PC-3 (cell line): ENCODE results near the gene SPINDOC.

Experiments used
- EZH2 ChIP-seq: fragments of 300-600 bp; sonication (generic); IDR thresholded peaks from one replicate; pipeline ENCODE4 v1.6.1; 2017; ENCODE audit warnings: antibody characterized with exemption, mild to moderate bottlenecking, low read length; ENCODE audit not compliant: unreplicated experiment
- TF ChIP-seq, protein P1 (sequence below): fragments of 300-600 bp; sonication (generic); conservative IDR thresholded peaks from 2 replicates; pipeline ENCODE4 v1.5.1; 2017; ENCODE audit warnings: antibody characterized with exemption, low read depth, mild to moderate bottlenecking, low read length

DNA sequence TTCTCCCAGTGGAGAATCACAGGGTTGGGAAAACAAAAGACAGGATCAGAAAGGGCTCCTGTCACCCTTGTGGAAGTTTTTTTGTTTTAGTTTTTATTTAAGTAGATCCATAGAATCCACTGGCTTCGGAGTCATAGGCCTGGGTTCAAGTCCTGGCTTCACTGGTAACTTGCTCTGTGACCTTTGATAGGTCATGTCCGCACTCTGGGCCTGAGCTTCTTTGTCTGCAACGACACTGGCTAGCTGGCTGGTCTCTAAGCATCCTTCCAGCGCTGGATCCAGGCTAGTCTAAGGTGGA, 46.0 kb upstream of the SPINDOC start:
- TF ChIP-seq, protein P1, sequence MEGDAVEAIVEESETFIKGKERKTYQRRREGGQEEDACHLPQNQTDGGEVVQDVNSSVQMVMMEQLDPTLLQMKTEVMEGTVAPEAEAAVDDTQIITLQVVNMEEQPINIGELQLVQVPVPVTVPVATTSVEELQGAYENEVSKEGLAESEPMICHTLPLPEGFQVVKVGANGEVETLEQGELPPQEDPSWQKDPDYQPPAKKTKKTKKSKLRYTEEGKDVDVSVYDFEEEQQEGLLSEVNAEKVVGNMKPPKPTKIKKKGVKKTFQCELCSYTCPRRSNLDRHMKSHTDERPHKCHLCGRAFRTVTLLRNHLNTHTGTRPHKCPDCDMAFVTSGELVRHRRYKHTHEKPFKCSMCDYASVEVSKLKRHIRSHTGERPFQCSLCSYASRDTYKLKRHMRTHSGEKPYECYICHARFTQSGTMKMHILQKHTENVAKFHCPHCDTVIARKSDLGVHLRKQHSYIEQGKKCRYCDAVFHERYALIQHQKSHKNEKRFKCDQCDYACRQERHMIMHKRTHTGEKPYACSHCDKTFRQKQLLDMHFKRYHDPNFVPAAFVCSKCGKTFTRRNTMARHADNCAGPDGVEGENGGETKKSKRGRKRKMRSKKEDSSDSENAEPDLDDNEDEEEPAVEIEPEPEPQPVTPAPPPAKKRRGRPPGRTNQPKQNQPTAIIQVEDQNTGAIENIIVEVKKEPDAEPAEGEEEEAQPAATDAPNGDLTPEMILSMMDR, result no peak
- TF ChIP-seq EZH2, result no peak
